T-helper 1 cell treated with Interleukin-12 subunit alpha and Interleukin-12 subunit beta and Interleukin-4 antibody, amounts not matched to agents 30 μg/mL and 1 μg/mL, for 36 hours (primary cell): ENCODE results near the gene CAMK1D.
A peak's percentile ranks its signal among the peaks of the same experiment; 100 is the strongest.
"Not testable (repeated sequence)": the region's sequence is repeated elsewhere in the genome, so short reads cannot be mapped to it uniquely, and the experiment has no call there.

Experiments used
- H3K27ac Mint-ChIP-seq: one replicate; pipeline ENCODE4 v1.8.0; 2021; ENCODE audit warnings: mild to moderate bottlenecking, mixed read lengths
- H3K27me3 Mint-ChIP-seq: one replicate; pipeline ENCODE4 v1.8.0; 2021; ENCODE audit warnings: low read depth, mixed read lengths
- H3K36me3 Mint-ChIP-seq: one replicate; pipeline ENCODE4 v1.8.0; 2021; ENCODE audit warnings: low read depth, mixed read lengths
- H3K4me1 Mint-ChIP-seq: one replicate; pipeline ENCODE4 v1.8.0; 2021; ENCODE audit warnings: low read depth, mixed read lengths
- H3K4me3 Mint-ChIP-seq: one replicate; pipeline ENCODE4 v1.8.0; 2021; ENCODE audit warnings: mild to moderate bottlenecking, moderate library complexity, mixed read lengths
- H3K9me3 Mint-ChIP-seq: one replicate; pipeline ENCODE4 v1.8.0; 2021; ENCODE audit warnings: mixed read lengths

The CAMK1D gene

DNA sequence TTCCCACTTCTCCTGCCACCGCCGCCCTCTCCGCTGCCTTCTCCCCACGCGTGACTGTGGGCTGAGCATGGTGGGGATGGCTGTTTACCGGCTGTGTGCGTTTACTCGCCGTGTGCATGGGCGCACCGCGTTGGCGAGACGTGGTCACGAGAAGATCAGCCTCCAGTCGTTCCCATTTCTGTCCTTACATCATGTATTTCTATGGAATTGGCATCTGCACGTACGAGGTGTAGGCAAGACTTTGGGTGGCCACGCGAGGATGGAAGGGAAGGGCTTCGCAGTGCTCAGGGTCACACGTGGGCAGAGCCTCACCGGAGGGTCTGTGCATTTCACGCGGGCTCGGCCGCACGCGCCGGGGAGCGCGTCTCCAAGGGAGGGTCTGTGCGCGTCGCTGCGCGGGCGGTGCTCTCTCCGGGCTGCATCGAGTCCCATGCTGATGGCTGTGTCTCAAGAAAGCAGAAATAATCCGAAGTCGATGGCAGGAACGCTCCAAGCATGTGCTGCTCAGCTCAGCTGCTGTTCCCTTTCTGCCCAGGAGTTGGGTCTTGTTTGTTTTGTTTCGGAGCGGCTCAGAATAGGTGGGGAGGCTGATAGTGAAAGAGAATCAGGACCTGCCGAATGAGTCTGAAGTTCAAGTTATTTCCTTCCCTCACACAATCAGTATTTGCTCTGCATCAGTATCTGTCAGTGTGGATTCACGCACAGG lies 973 bp downstream of the CAMK1D start:
- peaks cover 28% of the 10 kb centered on the region for H3K4me1 Mint-ChIP-seq
- no peaks in the 10 kb centered on the region for H3K36me3 Mint-ChIP-seq
- peak overlapping the region; percentile 90 for H3K27ac Mint-ChIP-seq
- H3K4me3 Mint-ChIP-seq, result peak overlapping the region; percentile 91
- H3K9me3 Mint-ChIP-seq, result no peaks in the 10 kb centered on the region
- H3K27me3 Mint-ChIP-seq, result peaks cover 56% of the 10 kb centered on the region

DNA sequence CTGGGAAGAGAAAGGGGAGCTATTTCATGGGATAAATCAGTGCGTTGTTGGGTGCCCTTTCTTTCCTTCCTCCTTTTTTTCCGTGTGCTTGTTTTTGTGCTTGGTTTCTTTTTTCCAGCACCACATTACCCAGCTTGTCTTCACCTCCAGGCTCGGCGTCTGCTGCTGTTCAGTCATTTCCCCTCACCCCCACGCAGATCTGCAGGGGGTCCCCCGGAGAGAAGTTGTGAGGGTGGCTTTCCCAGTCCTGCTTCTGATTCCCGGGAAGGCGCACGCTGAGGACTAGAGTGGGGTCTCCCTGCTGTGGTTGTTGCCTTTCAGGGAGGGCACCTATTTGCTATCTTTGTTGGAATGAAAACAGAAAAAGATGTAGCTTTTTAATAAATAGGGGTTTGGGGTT lies 1.6 kb downstream of the CAMK1D start:
- peak overlapping the region; percentile 90 for H3K27ac Mint-ChIP-seq

DNA sequence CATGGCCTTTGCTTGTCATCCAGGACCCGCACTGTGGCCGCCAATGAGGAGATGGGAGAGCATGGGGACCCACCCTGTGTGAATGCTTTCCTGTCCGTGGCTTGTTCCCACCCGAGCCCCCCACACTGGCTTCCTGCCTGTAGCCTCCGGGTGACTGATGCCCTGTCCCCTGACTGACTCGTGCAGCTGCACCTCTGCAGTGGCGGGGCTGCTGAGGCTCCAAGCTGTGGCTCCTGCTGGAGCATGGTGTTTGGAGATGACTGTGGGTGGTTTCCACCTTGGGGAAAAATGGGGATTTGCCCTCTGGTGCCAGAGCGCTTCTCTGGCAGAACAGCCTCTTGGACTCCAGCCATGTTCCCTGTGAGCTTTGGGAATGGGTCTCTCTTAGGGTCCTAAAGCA lies 2.1 kb downstream of the CAMK1D start:
- H3K36me3 Mint-ChIP-seq, result no peaks in the 10 kb centered on the region
- peaks cover 28% of the 10 kb centered on the region for H3K4me1 Mint-ChIP-seq
- H3K27me3 Mint-ChIP-seq, result peaks cover 63% of the 10 kb centered on the region
- peak overlapping the region; percentile 6 for H3K27ac Mint-ChIP-seq
- no peaks in the 10 kb centered on the region for H3K9me3 Mint-ChIP-seq
- peak overlapping the region; percentile 91 for H3K4me3 Mint-ChIP-seq

More for the DNA sequence above, 1.6 kb downstream of the CAMK1D start:
- Mint-ChIP-seq H3K9me3 (no peaks in the 10 kb centered on the region), H3K36me3 (no peaks in the 10 kb centered on the region), H3K4me1 (peaks cover 28% of the 10 kb centered on the region), H3K27me3 (peaks cover 60% of the 10 kb centered on the region), H3K4me3 (peak overlapping the region; percentile 91)

DNA sequence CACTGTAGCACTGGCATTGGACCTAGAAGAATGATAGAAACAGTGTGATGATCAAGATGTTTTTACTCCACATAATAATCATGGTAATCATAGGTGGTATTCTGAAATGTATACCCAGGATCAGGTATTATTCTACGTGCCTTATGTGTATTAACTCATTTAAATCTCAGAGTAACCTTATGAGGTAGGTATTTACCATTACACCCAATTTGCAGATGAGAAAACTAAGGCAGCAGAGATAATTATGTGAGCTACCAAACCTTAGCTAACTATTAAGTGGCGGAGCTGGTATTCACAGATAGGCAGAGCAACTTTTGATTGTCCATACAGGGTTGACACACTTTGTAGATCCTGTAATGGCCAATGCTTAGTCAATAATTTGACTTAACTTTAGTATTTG lies 2.5 kb downstream of the CAMK1D start:
- Mint-ChIP-seq H3K9me3 (no peaks in the 10 kb centered on the region), H3K27me3 (peaks cover 58% of the 10 kb centered on the region), H3K36me3 (no peaks in the 10 kb centered on the region), H3K27ac (peak overlapping the region; percentile 6), H3K4me3 (no peak overlapping the region), H3K4me1 (peaks cover 28% of the 10 kb centered on the region)

DNA sequence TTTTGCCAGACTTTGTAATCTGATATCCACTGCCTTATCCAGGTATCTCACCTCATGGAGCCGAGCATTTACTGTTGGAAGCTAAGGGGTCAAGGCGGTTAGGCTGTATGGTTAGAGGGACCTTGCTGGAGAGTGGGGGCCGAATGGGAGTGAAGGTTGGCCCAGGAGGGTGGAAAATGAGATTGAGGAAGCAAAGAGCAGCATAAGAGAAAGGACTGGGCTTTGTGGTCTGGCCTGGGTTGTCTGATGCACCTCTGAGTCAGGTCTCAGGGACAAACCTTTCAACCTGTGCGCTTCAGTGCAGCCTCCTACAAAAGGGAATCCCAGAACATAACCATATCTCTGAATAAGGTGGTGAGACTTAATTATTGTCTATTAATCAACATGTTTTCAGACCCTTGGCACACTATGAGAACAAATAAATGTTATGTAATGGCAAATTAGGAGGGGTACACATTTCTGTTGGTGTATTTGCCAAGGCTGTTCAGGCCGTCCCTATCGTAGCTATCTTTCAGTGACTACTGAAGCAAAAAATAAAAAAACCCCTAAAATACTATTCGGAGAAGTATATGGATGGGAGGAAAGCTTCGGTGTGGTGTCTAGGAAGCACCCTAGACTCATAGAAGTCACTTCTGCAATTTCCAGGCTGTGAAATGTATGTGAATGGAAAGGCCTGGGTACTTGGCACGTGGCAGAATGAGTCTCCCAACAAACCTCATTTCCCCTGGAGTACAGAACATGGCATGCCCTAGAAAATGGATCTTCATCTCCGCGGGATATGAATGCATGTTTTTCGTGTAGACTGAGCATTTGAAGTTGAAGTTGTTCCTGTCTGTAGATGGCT lies 4.3 kb downstream of the CAMK1D start:
- Mint-ChIP-seq H3K27me3 (peaks cover 51% of the 10 kb centered on the region), H3K4me3 (no peak overlapping the region), H3K27ac (peak overlapping the region; percentile 18), H3K36me3 (no peaks in the 10 kb centered on the region), H3K9me3 (no peaks in the 10 kb centered on the region), H3K4me1 (peaks cover 20% of the 10 kb centered on the region)

DNA sequence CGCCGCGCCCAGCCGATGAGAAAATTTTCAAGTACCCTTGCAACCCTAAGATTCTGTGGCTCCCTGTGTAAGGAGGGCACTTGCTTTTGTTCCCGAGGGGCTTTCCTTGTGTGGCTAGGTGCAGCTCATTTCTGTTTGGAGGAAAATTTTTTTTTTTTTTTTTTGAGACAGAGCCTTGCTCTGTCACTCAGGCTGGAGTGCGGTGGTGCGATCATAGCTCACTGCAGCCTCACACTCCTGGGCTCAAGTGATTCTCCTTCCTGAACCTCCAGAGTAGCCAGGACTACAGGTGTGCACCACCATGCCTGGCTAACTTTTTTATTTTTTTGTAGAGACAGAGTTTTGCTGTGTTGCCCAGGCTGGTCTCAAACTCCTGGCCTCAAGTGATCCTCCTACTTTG lies 5.3 kb downstream of the CAMK1D start:
- peaks cover 58% of the 10 kb centered on the region for H3K27me3 Mint-ChIP-seq
- not testable (repeated sequence) for H3K9me3 Mint-ChIP-seq

DNA sequence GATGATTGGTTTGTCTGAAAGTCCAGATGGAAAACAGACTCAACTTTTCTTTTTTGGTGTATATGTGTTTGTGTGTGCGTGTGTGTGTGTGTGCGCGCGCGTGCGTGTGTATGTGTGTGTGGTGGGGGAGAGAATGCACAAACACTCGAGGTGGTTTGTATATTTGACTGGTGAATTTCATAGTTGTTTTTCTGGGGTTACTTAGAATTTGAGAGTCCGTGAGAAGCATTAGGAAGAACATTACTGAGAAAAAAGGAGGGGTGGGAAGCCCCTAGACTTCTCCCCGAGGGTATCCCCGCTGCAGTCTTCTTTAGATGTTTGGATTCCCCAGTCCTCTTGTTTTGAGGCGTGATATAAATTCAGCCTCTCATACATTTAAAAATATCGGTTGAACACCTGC lies 6.0 kb downstream of the CAMK1D start:
- Mint-ChIP-seq H3K36me3 (peaks cover 1% of the 10 kb centered on the region), H3K27me3 (peaks cover 56% of the 10 kb centered on the region), H3K4me1 (peaks cover 24% of the 10 kb centered on the region), H3K27ac (no peak overlapping the region), H3K9me3 (no peaks in the 10 kb centered on the region), H3K4me3 (no peak overlapping the region)

More for the DNA sequence above, 5.3 kb downstream of the CAMK1D start:
- not testable (repeated sequence) for H3K4me3 Mint-ChIP-seq, H3K36me3 Mint-ChIP-seq, H3K27ac Mint-ChIP-seq
- peaks cover 25% of the 10 kb centered on the region for H3K4me1 Mint-ChIP-seq

DNA sequence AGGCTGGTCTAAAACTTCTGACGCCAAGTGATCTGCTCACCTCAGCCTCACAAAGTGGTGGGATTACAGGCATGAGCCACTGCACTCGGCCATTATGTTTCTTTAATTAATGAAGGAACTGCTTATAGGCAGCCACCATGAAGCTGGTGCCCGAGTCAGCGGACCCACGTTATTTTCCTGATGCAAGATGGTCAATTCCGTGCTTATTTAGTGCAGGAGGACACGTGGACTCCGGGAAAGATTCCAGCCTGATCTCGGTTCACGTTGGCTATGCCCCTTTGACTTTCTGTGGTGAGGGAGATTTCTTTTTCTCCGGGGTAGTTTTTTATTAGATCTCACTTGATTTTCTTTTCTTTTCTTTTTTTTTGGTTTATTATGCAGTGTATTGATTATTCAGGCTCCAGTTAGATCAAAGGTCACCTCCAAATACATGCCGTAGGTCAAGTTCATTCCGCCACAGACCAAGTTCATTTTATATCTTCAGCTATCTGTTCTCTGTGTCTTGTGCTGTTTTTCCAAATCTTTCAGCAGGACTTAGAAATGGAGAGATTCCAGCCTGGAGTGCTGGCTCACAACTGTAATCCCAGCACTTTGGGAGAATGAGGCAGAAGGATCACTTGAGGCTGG lies 8.3 kb downstream of the CAMK1D start:
- peaks cover 44% of the 10 kb centered on the region for H3K27me3 Mint-ChIP-seq
- no peaks in the 10 kb centered on the region for H3K9me3 Mint-ChIP-seq
- no peak overlapping the region for H3K27ac Mint-ChIP-seq
- peaks cover 1% of the 10 kb centered on the region for H3K36me3 Mint-ChIP-seq
- no peak overlapping the region for H3K4me3 Mint-ChIP-seq
- H3K4me1 Mint-ChIP-seq, result peaks cover 15% of the 10 kb centered on the region

DNA sequence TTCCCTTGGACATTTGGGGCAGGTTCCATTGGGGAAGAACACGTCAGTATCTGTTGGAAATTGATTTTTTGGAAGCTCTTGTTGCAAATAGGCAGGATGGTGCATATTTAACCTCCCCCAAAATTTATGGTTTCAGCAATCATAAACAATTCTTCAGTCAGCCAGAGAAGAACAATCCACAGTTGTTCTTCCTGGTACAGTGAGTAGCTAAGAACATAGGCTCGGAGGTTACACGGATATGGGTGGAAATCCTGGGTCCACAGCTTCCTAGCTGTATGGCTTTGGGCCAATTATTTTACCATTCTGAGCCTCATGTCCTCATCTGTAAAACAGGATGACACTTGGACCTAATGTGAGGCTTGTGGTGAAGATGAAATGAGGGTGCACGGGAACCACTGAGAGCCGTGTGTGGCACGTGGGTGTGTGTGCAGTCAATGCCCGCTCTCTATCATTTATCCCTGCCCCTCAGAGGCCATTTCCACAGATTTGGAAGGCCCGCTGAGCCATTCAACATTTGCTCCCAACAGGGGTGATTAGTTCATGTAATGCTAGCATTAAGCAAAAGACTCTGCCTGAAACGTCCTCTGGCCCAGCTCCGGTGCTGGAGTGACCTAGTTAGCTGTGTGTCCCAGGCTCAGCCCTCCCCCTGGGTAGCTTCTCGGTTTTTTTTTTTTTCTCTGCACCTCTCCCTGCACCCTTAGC lies 9.7 kb downstream of the CAMK1D start:
- no peak overlapping the region for H3K27ac Mint-ChIP-seq
- no peak overlapping the region for H3K4me3 Mint-ChIP-seq
- peaks cover 1% of the 10 kb centered on the region for H3K36me3 Mint-ChIP-seq
- H3K9me3 Mint-ChIP-seq, result no peaks in the 10 kb centered on the region
- peaks cover 32% of the 10 kb centered on the region for H3K27me3 Mint-ChIP-seq
- peaks cover 12% of the 10 kb centered on the region for H3K4me1 Mint-ChIP-seq

DNA sequence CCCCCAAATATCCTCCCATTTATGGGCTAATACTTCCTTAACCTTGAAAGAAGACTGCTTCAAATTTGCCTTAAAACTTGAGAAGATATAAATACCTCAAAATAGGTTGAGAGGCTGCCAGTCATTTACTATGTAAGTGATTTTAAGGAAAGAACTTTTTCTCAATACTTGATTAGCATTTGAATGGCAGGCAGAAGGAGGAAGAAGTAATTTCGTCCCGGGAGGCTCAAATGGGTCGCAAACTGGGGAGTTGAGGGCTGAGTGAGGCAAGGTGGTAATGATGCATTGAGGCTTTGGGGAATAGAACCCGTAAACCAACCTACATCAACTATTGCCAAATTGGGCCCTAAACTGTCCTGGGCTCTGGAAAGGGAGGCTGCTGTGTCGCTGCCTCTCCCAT lies 11.1 kb downstream of the CAMK1D start:
- no peaks in the 10 kb centered on the region for H3K9me3 Mint-ChIP-seq
- H3K36me3 Mint-ChIP-seq, result peaks cover 1% of the 10 kb centered on the region
- peaks cover 14% of the 10 kb centered on the region for H3K4me1 Mint-ChIP-seq
- H3K4me3 Mint-ChIP-seq, result no peak overlapping the region
- H3K27ac Mint-ChIP-seq, result no peak overlapping the region
- peaks cover 24% of the 10 kb centered on the region for H3K27me3 Mint-ChIP-seq

DNA sequence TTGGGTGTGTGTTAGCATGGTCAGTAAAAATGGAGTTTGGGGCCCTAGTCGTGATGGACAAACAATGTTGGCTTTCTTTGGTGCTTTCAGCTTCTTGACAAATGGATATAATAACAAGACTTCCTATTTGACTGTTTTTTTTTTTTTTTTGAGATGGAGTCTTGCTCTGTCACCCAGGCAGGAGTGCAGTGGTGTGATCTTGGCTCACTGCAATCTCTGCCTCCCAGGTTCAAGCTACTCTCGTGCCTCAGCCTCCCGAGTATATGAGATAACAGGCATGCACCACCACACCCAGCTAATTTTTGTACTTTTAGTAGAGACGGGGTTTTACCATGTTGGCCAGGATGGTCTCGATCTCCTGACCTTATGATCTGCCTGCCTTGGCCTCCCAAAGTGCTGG lies 11.8 kb downstream of the CAMK1D start:
- not testable (repeated sequence) for H3K27ac Mint-ChIP-seq, H3K4me3 Mint-ChIP-seq, H3K9me3 Mint-ChIP-seq, H3K36me3 Mint-ChIP-seq
- Mint-ChIP-seq H3K27me3 (peaks cover 20% of the 10 kb centered on the region), H3K4me1 (peaks cover 17% of the 10 kb centered on the region)

DNA sequence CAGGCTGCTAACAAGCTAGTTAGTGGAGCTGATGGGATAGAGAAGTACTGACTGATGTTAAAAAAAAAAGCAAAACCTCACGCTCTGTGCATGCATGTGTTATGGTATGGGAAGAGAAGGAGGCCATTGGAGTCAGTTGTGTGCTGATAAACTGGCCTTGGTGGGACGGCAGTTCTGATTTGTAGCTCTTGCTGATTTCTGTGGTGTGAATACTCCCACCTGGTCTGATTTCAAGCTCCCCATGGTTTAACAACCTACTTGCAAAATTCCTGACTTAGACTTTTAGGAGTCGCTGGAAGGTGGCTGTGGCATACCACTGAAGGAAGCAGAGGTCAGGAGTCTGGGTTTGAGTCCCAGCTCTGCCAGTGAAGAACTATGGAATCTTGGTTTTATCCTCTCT lies 15.2 kb downstream of the CAMK1D start:
- peaks cover 4% of the 10 kb centered on the region for H3K27me3 Mint-ChIP-seq
- H3K27ac Mint-ChIP-seq, result no peak overlapping the region
- H3K36me3 Mint-ChIP-seq, result peaks cover 1% of the 10 kb centered on the region
- H3K4me1 Mint-ChIP-seq, result peaks cover 25% of the 10 kb centered on the region
- no peak overlapping the region for H3K4me3 Mint-ChIP-seq
- H3K9me3 Mint-ChIP-seq, result no peaks in the 10 kb centered on the region

DNA sequence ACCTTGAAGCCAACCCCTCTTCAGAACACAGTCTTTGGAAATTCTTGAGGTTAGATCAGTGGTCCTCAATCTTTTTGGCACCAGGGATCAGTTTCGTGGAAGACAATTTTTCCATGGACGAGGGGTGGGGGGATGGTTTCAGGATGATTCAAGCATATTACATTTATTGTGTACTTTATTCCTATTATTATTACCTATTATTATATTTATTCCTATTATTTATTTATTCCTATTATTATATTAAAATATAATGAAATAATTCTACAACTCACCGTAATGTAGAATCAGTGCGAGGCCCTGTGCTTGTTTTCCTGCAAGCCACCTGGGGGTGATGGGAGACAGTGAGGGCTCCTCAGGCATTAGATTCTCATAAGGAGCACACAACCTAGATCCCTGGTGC lies 17.9 kb downstream of the CAMK1D start:
- no peaks in the 10 kb centered on the region for H3K27me3 Mint-ChIP-seq
- H3K36me3 Mint-ChIP-seq, result no peaks in the 10 kb centered on the region
- peak overlapping the region; percentile 87 for H3K27ac Mint-ChIP-seq
- no peaks in the 10 kb centered on the region for H3K9me3 Mint-ChIP-seq
- peaks cover 22% of the 10 kb centered on the region for H3K4me1 Mint-ChIP-seq
- no peak overlapping the region for H3K4me3 Mint-ChIP-seq

DNA sequence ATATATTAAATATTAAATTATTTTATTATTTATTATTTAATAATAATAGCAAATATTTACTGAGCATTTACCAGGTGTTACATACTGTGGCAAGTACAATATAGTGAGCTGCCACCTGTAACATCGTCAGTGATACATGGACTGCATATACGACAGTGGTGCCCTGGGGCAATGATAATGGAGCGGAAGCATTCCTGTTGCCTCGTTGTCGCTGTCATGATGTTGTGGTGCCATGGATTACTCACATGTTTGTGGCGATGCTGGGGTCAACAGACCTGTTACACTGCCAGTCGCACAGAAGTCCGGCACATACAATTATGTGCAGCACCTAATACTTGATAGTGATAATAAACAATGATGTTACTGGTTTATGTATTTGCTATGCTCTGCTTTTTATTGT lies 20.6 kb downstream of the CAMK1D start:
- Mint-ChIP-seq H3K36me3 (no peaks in the 10 kb centered on the region), H3K27me3 (no peaks in the 10 kb centered on the region), H3K9me3 (no peaks in the 10 kb centered on the region), H3K4me1 (peaks cover 18% of the 10 kb centered on the region), H3K4me3 (no peak overlapping the region), H3K27ac (no peak overlapping the region)
